Middle frontal gyrus (tissue), 1 donor: ENCODE measurements around the gene INSYN1.

Experiments
- DNase-seq: peaks from one replicate; pipeline ENCODE4 v3.0.0-alpha.2; 2015; ENCODE audit warnings: low spot score; ENCODE audit errors: extremely low spot score

The INSYN1 gene

GRCh38 chr15:73687351-73687750, 65.8 kb downstream of the INSYN1 start:
- no peak for DNase-seq

GRCh38 chr15:73686781-73687256, 66.3 kb downstream of the INSYN1 start:
- DNase-seq: no peak

GRCh38 chr15:73685981-73686380, 67.2 kb downstream of the INSYN1 start:
- no peak for DNase-seq
